ENCODE results near the gene OLFML2B.

- TF ChIP-seq FOXA1 (IDR thresholded peaks at IDR 0.05) (no peak), L3MBTL2 (conservative IDR thresholded peaks at IDR 0.05) (no peak), FOXM1 (IDR thresholded peaks at IDR 0.05; ENCODE audit: borderline replicate concordance) (no peak), ELF4 (IDR thresholded peaks at IDR 0.05) (no peak), BHLHE40 (IDR thresholded peaks at IDR 0.05; ENCODE audit: borderline replicate concordance) (no peak)
These were observed 35.8 kb downstream of the OLFML2B start for GRCh38 chr1:161987872-161988271.

Measured in HEK293T (cell line).